ENCODE data around the gene AGBL3. TPM values are rescaled to one million over a fixed set of nuclear protein-coding genes. Genes with fewer than 3 reads are reported as not detected.
A peak's percentile ranks its signal among the peaks of the same experiment; 100 is the strongest.

AGBL3 gene
- polyA plus RNA-seq, 1 experiment: 0.32 TPM

GRCh38 chr7:134941185-134941900, 45.0 kb upstream of the AGBL3 start:
- POLR2A ChIA-PET: interaction anchor here (0.9 kb wide), 1 partner anchor 21 kb away, joined by 3 read pairs; no protein-coding TSS in a partner anchor
- no peak overlapping the region for H3K4me3 ChIP-seq (ENCODE audit: low read depth, low read length)
- peaks cover 12% of the 10 kb centered on the region for H3K36me3 ChIP-seq (ENCODE audit: control insufficient read depth, insufficient read depth, low read length)
- peak; percentile 81 for DNase-seq (ENCODE audit: low read depth)
- no peak for TF ChIP-seq CTCF (IDR thresholded peaks at IDR 0.05; ENCODE audit: insufficient read depth, low read depth, low read length)
- CTCF ChIA-PET: no interaction called here
- no peaks in the 10 kb centered on the region for H3K27me3 ChIP-seq (ENCODE audit: control insufficient read depth, insufficient read depth, low read length)

- CTCF ChIA-PET: interaction anchor here (1.4 kb wide), 1 partner anchor 255 kb away, joined by 4 read pairs; no protein-coding TSS in a partner anchor
- H3K36me3 ChIP-seq (ENCODE audit: control insufficient read depth, insufficient read depth, low read length): peaks cover 12% of the 10 kb centered on the region
Observed at GRCh38 chr7:134941952-134942351, 44.4 kb upstream of the AGBL3 start.

GRCh38 chr7:134942690-134943466, 43.4 kb upstream of the AGBL3 start:
- TF ChIP-seq CTCF (IDR thresholded peaks at IDR 0.05; ENCODE audit: insufficient read depth, low read depth, low read length): no peak
- no peak for DNase-seq (ENCODE audit: low read depth)
- no peak overlapping the region for H3K4me3 ChIP-seq (ENCODE audit: low read depth, low read length)
- H3K27me3 ChIP-seq (ENCODE audit: control insufficient read depth, insufficient read depth, low read length): no peaks in the 10 kb centered on the region
- POLR2A ChIA-PET: no interaction called here
- CTCF ChIA-PET: interaction anchor here (1.3 to 1.4 kb wide), 2 partner anchors 253 to 256 kb away, joined by 4 read pairs; no protein-coding TSS in a partner anchor
- H3K36me3 ChIP-seq (ENCODE audit: control insufficient read depth, insufficient read depth, low read length): peaks cover 16% of the 10 kb centered on the region

More at GRCh38 chr7:134941952-134942351, 44.4 kb upstream of the AGBL3 start:
- Histone ChIP-seq H3K27me3 (ENCODE audit: control insufficient read depth, insufficient read depth, low read length) (no peaks in the 10 kb centered on the region), H3K4me3 (ENCODE audit: low read depth, low read length) (no peak overlapping the region)
- no peak for TF ChIP-seq CTCF (IDR thresholded peaks at IDR 0.05; ENCODE audit: insufficient read depth, low read depth, low read length)
- no peak for DNase-seq (ENCODE audit: low read depth)
- POLR2A ChIA-PET: interaction anchor here (0.9 kb wide), 1 partner anchor 22 kb away, joined by 3 read pairs; no protein-coding TSS in a partner anchor

GRCh38 chr7:134943785-134944400, 42.4 kb upstream of the AGBL3 start:
- POLR2A ChIA-PET: no interaction called here
- CTCF ChIA-PET: no interaction called here
- no peak for DNase-seq (ENCODE audit: low read depth)
- Histone ChIP-seq H3K27me3 (ENCODE audit: control insufficient read depth, insufficient read depth, low read length) (no peaks in the 10 kb centered on the region), H3K4me3 (ENCODE audit: low read depth, low read length) (no peak overlapping the region), H3K36me3 (ENCODE audit: control insufficient read depth, insufficient read depth, low read length) (peaks cover 13% of the 10 kb centered on the region)
- no peak for TF ChIP-seq CTCF (IDR thresholded peaks at IDR 0.05; ENCODE audit: insufficient read depth, low read depth, low read length)

- no peak for DNase-seq (ENCODE audit: low read depth)
- CTCF ChIA-PET: interaction anchor here (0.9 to 1.3 kb wide), 3 partner anchors 9 to 255 kb away, joined by 3 read pairs; no protein-coding TSS in a partner anchor
- TF ChIP-seq CTCF (IDR thresholded peaks at IDR 0.05; ENCODE audit: insufficient read depth, low read depth, low read length): no peak
- POLR2A ChIA-PET: no interaction called here
- Histone ChIP-seq H3K4me3 (ENCODE audit: low read depth, low read length) (no peak overlapping the region), H3K36me3 (ENCODE audit: control insufficient read depth, insufficient read depth, low read length) (peaks cover 22% of the 10 kb centered on the region), H3K27me3 (ENCODE audit: control insufficient read depth, insufficient read depth, low read length) (no peaks in the 10 kb centered on the region)
Observed at GRCh38 chr7:134945691-134946090, 40.6 kb upstream of the AGBL3 start.

Measured in BJ (cell line).